Neural cell (in vitro differentiated cells): ENCODE results near the gene CTNNA2. TPM values are rescaled to one million over a fixed set of nuclear protein-coding genes. Genes with fewer than 3 reads are reported as not detected.

ENCODE experiments used
- H2AFZ ChIP-seq: fragments of 200-600, 300-800 bp; sonication (generic), shearing (Covaris generic); 2 replicates; pipeline ENCODE4 v1.6.0; 2014; ENCODE audit warnings: low read depth, mild to moderate bottlenecking, antibody characterized with exemption, low read length, moderate library complexity
- H3F3A ChIP-seq: fragments of 200-600 bp; shearing (Covaris generic); 2 replicates; pipeline ENCODE4 v1.6.1; 2016; ENCODE audit warnings: mild to moderate bottlenecking, moderate library complexity, mixed read lengths, antibody characterized with exemption, low read length; ENCODE audit not compliant: insufficient read depth, poor library complexity, severe bottlenecking
- H3K27ac ChIP-seq: fragments of 200-600, 300-800 bp; sonication (generic), shearing (Covaris generic); 2 replicates; pipeline ENCODE4 v1.5.1; 2014; ENCODE audit warnings: mild to moderate bottlenecking, low read length, moderate library complexity
- H3K27me3 ChIP-seq: fragments of 300-800, 200-600 bp; sonication (generic), shearing (Covaris generic); 2 replicates; pipeline ENCODE4 v1.6.0; 2014; ENCODE audit warnings: mild to moderate bottlenecking, low read depth, low read length, moderate library complexity; ENCODE audit not compliant: insufficient read depth
- H3K36me3 ChIP-seq: fragments of 300-800, 200-600 bp; sonication (generic), shearing (Covaris generic); 2 replicates; pipeline ENCODE4 v1.5.1; 2014; ENCODE audit warnings: mild to moderate bottlenecking, antibody characterized with exemption, low read length, moderate library complexity; ENCODE audit not compliant: insufficient read depth
- H3K4me2 ChIP-seq: fragments of 300-800, 200-600 bp; sonication (generic), shearing (Covaris generic); 2 replicates; pipeline ENCODE4 v1.6.0; 2014; ENCODE audit warnings: mild to moderate bottlenecking, low read length
- H3K4me3 ChIP-seq: fragments of 300-800, 200-600 bp; sonication (generic), shearing (Covaris generic); 2 replicates; pipeline ENCODE4 v1.5.1; 2014; ENCODE audit warnings: mild to moderate bottlenecking, low read length, moderate library complexity
- H3K79me2 ChIP-seq: fragments of 200-600 bp; shearing (Covaris generic); replicated peaks from 2 replicates; pipeline ENCODE4 v1.6.0; 2014; ENCODE audit warnings: mild to moderate bottlenecking, low read length, moderate library complexity; ENCODE audit not compliant: insufficient read depth
- H3K9ac ChIP-seq: fragments of 300-800, 200-600 bp; sonication (generic), shearing (Covaris generic); 2 replicates; pipeline ENCODE4 v1.6.1; 2016; ENCODE audit warnings: mild to moderate bottlenecking, low read length, mixed read lengths
- H3K9me2 ChIP-seq: fragments of 200-600 bp; shearing (Covaris generic); 2 replicates; pipeline ENCODE4 v1.6.1; 2016; ENCODE audit warnings: mild to moderate bottlenecking, low read length, mixed read lengths; ENCODE audit not compliant: insufficient read depth
- H3K9me3 ChIP-seq: fragments of 200-600, 300-800 bp; sonication (generic), shearing (Covaris generic); 2 replicates; pipeline ENCODE4 v1.6.1; 2016; ENCODE audit warnings: mild to moderate bottlenecking, mixed run types, low read length, moderate library complexity, mixed read lengths
- H4K20me1 ChIP-seq: fragments of 200-600 bp; shearing (Covaris generic); 2 replicates; pipeline ENCODE4 v1.6.1; 2016; ENCODE audit warnings: mild to moderate bottlenecking, mixed run types; ENCODE audit not compliant: insufficient read depth
- EP300 ChIP-seq: fragments of 450-650 bp; conservative IDR thresholded peaks from 2 replicates; pipeline ENCODE4 v1.6.1; 2014; ENCODE audit warnings: antibody characterized with exemption, mild to moderate bottlenecking, moderate library complexity; ENCODE audit not compliant: poor library complexity, severe bottlenecking
- EZH2 ChIP-seq: fragments of 200-600, 300-800 bp; shearing (Covaris generic), sonication (generic); IDR thresholded peaks from 2 replicates; pipeline ENCODE4 v1.6.1; 2014; ENCODE audit warnings: antibody characterized with exemption, low read length, borderline replicate concordance, mild to moderate bottlenecking; ENCODE audit not compliant: insufficient read depth, poor library complexity, severe bottlenecking
- MXI1 ChIP-seq: fragments of 450-650 bp; conservative IDR thresholded peaks from 2 replicates; pipeline ENCODE4 v1.6.1; 2014; ENCODE audit warnings: antibody characterized with exemption, mild to moderate bottlenecking; ENCODE audit not compliant: poor library complexity, severe bottlenecking
- POLR2AphosphoS5 ChIP-seq: IDR thresholded peaks from 2 replicates; pipeline ENCODE4 v1.6.1; 2012
- RAD21 ChIP-seq: fragments of 450-650 bp; conservative IDR thresholded peaks from 2 replicates; pipeline ENCODE4 v1.6.1; 2014; ENCODE audit warnings: antibody characterized with exemption, mild to moderate bottlenecking, moderate library complexity
- SMC3 ChIP-seq: fragments of 450-650 bp; conservative IDR thresholded peaks from 2 replicates; pipeline ENCODE4 v1.6.1; 2014; ENCODE audit warnings: antibody characterized with exemption, mild to moderate bottlenecking, moderate library complexity; ENCODE audit not compliant: poor library complexity
- TAF1 ChIP-seq: IDR thresholded peaks from 2 replicates; pipeline ENCODE4 v1.6.1; 2012; ENCODE audit warnings: low read depth
- polyA plus RNA-seq: library from polyadenylated mRNA; depleted of rRNA; stranded (reverse); fragments of >200 nt; gene quantifications from 2 replicates; pipeline ENCODE4 v1.2.3, GENCODE V29; 2014
- TF ChIP-seq, protein P1 (sequence below): IDR thresholded peaks from 2 replicates; pipeline ENCODE4 v1.6.1; 2012; ENCODE audit warnings: borderline replicate concordance
- TF ChIP-seq, protein P2 (sequence below): fragments of 450-650 bp; IDR thresholded peaks from 2 replicates; pipeline ENCODE4 v1.5.1; 2014; ENCODE audit warnings: antibody characterized with exemption, mild to moderate bottlenecking, moderate library complexity; ENCODE audit not compliant: poor library complexity, severe bottlenecking

CTNNA2 gene
- polyA plus RNA-seq, 1 donor from 2014 or later, result 194 TPM

DNA sequence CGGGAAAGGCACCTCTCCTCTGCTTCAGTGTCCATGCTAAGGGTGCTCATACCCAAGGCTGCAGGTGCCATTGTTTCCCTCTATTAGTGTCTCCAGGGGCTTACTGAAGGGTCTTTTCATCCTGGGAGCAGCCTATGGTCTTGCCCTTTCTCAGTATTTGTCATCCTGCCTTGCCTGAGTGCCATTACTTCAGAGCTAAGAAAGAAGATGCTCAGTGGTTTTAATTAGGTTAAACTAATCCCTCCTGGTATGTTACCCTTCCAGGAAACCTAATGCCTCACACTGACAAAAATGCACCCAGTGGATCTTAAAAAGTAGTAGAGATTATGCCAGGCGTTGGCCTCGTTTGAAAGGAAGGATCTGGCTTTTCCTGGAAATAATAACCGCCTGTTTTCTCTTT, 640.3 kb downstream of the CTNNA2 start:
- no peaks in the 10 kb centered on the region for H3K36me3 ChIP-seq
- H3K4me3 ChIP-seq, result no peak overlapping the region
- H2AFZ ChIP-seq, result no peak overlapping the region
- TF ChIP-seq TAF1 (no peak), MXI1 (no peak), EP300 (no peak), SMC3 (no peak), EZH2 (no peak), RAD21 (no peak), POLR2AphosphoS5 (no peak)
- TF ChIP-seq, protein P1, sequence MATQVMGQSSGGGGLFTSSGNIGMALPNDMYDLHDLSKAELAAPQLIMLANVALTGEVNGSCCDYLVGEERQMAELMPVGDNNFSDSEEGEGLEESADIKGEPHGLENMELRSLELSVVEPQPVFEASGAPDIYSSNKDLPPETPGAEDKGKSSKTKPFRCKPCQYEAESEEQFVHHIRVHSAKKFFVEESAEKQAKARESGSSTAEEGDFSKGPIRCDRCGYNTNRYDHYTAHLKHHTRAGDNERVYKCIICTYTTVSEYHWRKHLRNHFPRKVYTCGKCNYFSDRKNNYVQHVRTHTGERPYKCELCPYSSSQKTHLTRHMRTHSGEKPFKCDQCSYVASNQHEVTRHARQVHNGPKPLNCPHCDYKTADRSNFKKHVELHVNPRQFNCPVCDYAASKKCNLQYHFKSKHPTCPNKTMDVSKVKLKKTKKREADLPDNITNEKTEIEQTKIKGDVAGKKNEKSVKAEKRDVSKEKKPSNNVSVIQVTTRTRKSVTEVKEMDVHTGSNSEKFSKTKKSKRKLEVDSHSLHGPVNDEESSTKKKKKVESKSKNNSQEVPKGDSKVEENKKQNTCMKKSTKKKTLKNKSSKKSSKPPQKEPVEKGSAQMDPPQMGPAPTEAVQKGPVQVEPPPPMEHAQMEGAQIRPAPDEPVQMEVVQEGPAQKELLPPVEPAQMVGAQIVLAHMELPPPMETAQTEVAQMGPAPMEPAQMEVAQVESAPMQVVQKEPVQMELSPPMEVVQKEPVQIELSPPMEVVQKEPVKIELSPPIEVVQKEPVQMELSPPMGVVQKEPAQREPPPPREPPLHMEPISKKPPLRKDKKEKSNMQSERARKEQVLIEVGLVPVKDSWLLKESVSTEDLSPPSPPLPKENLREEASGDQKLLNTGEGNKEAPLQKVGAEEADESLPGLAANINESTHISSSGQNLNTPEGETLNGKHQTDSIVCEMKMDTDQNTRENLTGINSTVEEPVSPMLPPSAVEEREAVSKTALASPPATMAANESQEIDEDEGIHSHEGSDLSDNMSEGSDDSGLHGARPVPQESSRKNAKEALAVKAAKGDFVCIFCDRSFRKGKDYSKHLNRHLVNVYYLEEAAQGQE, result no peak
- TF ChIP-seq, protein P2, sequence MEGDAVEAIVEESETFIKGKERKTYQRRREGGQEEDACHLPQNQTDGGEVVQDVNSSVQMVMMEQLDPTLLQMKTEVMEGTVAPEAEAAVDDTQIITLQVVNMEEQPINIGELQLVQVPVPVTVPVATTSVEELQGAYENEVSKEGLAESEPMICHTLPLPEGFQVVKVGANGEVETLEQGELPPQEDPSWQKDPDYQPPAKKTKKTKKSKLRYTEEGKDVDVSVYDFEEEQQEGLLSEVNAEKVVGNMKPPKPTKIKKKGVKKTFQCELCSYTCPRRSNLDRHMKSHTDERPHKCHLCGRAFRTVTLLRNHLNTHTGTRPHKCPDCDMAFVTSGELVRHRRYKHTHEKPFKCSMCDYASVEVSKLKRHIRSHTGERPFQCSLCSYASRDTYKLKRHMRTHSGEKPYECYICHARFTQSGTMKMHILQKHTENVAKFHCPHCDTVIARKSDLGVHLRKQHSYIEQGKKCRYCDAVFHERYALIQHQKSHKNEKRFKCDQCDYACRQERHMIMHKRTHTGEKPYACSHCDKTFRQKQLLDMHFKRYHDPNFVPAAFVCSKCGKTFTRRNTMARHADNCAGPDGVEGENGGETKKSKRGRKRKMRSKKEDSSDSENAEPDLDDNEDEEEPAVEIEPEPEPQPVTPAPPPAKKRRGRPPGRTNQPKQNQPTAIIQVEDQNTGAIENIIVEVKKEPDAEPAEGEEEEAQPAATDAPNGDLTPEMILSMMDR, result no peak
- no peaks in the 10 kb centered on the region for H3K9me3 ChIP-seq
- H3K9ac ChIP-seq, result no peak overlapping the region
- no peak overlapping the region for H3K4me2 ChIP-seq
- no peaks in the 10 kb centered on the region for H3K9me2 ChIP-seq
- no peaks in the 10 kb centered on the region for H3K27me3 ChIP-seq
- H3F3A ChIP-seq, result no peaks in the 10 kb centered on the region
- H4K20me1 ChIP-seq, result no peaks in the 10 kb centered on the region
- H3K79me2 ChIP-seq, result no peaks in the 10 kb centered on the region
- H3K27ac ChIP-seq, result no peak overlapping the region

DNA sequence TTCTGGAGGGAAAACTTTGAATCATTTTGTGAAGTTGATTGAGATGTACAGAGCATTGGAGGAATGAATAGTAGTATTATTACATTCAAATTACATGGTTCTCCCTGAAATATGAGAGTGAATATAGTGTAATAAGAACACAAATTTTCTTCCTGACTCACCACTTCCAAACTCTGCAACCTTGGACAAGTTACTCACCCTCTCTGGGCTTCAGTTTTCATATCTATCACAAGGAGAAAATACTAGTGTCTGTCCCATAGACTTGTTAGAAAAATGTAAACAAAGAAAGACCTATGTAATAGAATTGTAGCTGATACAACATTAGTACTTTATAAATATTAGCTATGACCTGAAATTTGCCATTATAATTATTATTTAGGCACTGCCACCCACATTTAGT, 640.9 kb downstream of the CTNNA2 start:
- no peaks in the 10 kb centered on the region for H3K9me3 ChIP-seq
- no peak overlapping the region for H3K4me2 ChIP-seq
- no peak overlapping the region for H3K9ac ChIP-seq
- H3K79me2 ChIP-seq, result no peaks in the 10 kb centered on the region
- no peaks in the 10 kb centered on the region for H3F3A ChIP-seq
- H3K4me3 ChIP-seq, result no peak overlapping the region
- H3K9me2 ChIP-seq, result no peaks in the 10 kb centered on the region
- H4K20me1 ChIP-seq, result no peaks in the 10 kb centered on the region
- no peaks in the 10 kb centered on the region for H3K27me3 ChIP-seq
- no peak for TF ChIP-seq EZH2
- TF ChIP-seq SMC3, result no peak
- TF ChIP-seq RAD21, result no peak
- TF ChIP-seq, protein P2, result no peak
- TF ChIP-seq EP300, result no peak
- TF ChIP-seq POLR2AphosphoS5, result no peak
- no peak overlapping the region for H3K27ac ChIP-seq
- H2AFZ ChIP-seq, result no peak overlapping the region
- H3K36me3 ChIP-seq, result no peaks in the 10 kb centered on the region
